ENCODE measurements around the gene MGLL. TPM values are rescaled to one million over a fixed set of nuclear protein-coding genes. Genes with fewer than 3 reads are reported as not detected.

The MGLL gene
- total and polyA plus RNA-seq, 2 donors (not counting 1 experiment from before 2014, with no cell fraction given), result 1.7 to 6.9 TPM

GRCh38 chr3:127769284-127770081 is 52.8 kb downstream of the MGLL start:
- Histone ChIP-seq H3K9ac (ENCODE audit: low read length) (no peak overlapping the region), H4K20me1 (ENCODE audit: control insufficient read depth, insufficient read depth, low read length, poor library complexity, severe bottlenecking) (no peaks in the 10 kb centered on the region), H3K27ac (ENCODE audit: low read length in 2 of 2) (no peak overlapping the region), H2AFZ (ENCODE audit: insufficient read depth, low read depth, low read length, poor library complexity, severe bottlenecking) (no peak overlapping the region), H3K4me1 (ENCODE audit: control insufficient read depth in 2 of 2, insufficient read depth in 2 of 2, low read length in 2 of 2) (peaks cover 0 to 3% of the 10 kb centered on the region in 2 donors), H3K79me2 (ENCODE audit: control insufficient read depth, insufficient read depth, low read length) (no peaks in the 10 kb centered on the region), H3K36me3 (replicated peaks in 1 of 2; ENCODE audit: control extremely low read depth in 1 of 2, control insufficient read depth in 1 of 2, extremely low read depth in 1 of 2, insufficient read depth in 2 of 2, low read length in 1 of 2) (no peaks in the 10 kb centered on the region), H3K27me3 (replicated peaks in 1 of 4; ENCODE audit: control extremely low read depth in 1 of 4, control insufficient read depth in 3 of 4, insufficient read depth in 4 of 4, low read length in 3 of 4) (no peaks in the 10 kb centered on the region), H3K9me3 (ENCODE audit: control extremely low read depth in 1 of 3, control insufficient read depth in 2 of 3, insufficient read depth in 1 of 3, low read length in 2 of 3) (peaks cover 0 to 12% (median 7%) of the 10 kb centered on the region in 3 donors), H3K4me2 (replicated peaks; ENCODE audit: low read depth, low read length, poor library complexity, severe bottlenecking) (no peak overlapping the region), H3K4me3 (ENCODE audit: control extremely low read depth in 1 of 5, extremely low read depth in 1 of 5, insufficient read depth in 1 of 5, low read depth in 2 of 5, low read length in 4 of 5) (no peak overlapping the region)
- DNase-seq (no peak), ATAC-seq (ENCODE audit: low read depth) (no peak)
- TF ChIP-seq CTCF (IDR thresholded peaks at IDR 0.05) (no peak), EZH2 (IDR thresholded peaks at IDR 0.05; ENCODE audit: borderline replicate concordance, insufficient read depth, low read depth, low read length, poor library complexity, severe bottlenecking) (no peak)
- WGBS (ENCODE audit: insufficient coverage), result 87% methylated on average over 7 of the region's 13 CpGs
- POLR2A ChIA-PET, result no interaction called here
- Mint-ChIP-seq H3K4me1 (peaks cover 9% of the 10 kb centered on the region), H3K4me3 (no peak overlapping the region), H3K9me3 (ENCODE audit: insufficient read depth) (peaks cover 7% of the 10 kb centered on the region), H3K27ac (no peak overlapping the region), H3K27me3 (no peaks in the 10 kb centered on the region)
- CTCF ChIA-PET, result interaction anchor here (0.7 kb wide), 1 partner anchor 19 kb away, joined by 3 read pairs; no protein-coding TSS in a partner anchor
- intact Hi-C loops (cut with micrococcal nuclease), result no loop called here

GRCh38 chr3:127768346-127769008 is 53.8 kb downstream of the MGLL start:
- DNase-seq (no peak), ATAC-seq (ENCODE audit: low read depth) (no peak)
- WGBS (ENCODE audit: insufficient coverage), result 90% methylated on average over 2 of the region's 4 CpGs
- Histone ChIP-seq H4K20me1 (ENCODE audit: control insufficient read depth, insufficient read depth, low read length, poor library complexity, severe bottlenecking) (no peaks in the 10 kb centered on the region), H3K27ac (ENCODE audit: low read length in 2 of 2) (no peak overlapping the region), H3K36me3 (replicated peaks in 1 of 2; ENCODE audit: control extremely low read depth in 1 of 2, control insufficient read depth in 1 of 2, extremely low read depth in 1 of 2, insufficient read depth in 2 of 2, low read length in 1 of 2) (no peaks in the 10 kb centered on the region), H2AFZ (ENCODE audit: insufficient read depth, low read depth, low read length, poor library complexity, severe bottlenecking) (no peak overlapping the region), H3K4me1 (ENCODE audit: control insufficient read depth in 2 of 2, insufficient read depth in 2 of 2, low read length in 2 of 2) (peaks cover 0 to 11% of the 10 kb centered on the region in 2 donors), H3K27me3 (replicated peaks in 1 of 4; ENCODE audit: control extremely low read depth in 1 of 4, control insufficient read depth in 3 of 4, insufficient read depth in 4 of 4, low read length in 3 of 4) (no peaks in the 10 kb centered on the region), H3K9me3 (ENCODE audit: control extremely low read depth in 1 of 3, control insufficient read depth in 2 of 3, insufficient read depth in 1 of 3, low read length in 2 of 3) (peaks cover 0 to 10% (median 7%) of the 10 kb centered on the region in 3 donors), H3K4me3 (ENCODE audit: control extremely low read depth in 1 of 5, extremely low read depth in 1 of 5, insufficient read depth in 1 of 5, low read depth in 2 of 5, low read length in 4 of 5) (no peak overlapping the region), H3K79me2 (ENCODE audit: control insufficient read depth, insufficient read depth, low read length) (no peaks in the 10 kb centered on the region), H3K9ac (ENCODE audit: low read length) (no peak overlapping the region), H3K4me2 (replicated peaks; ENCODE audit: low read depth, low read length, poor library complexity, severe bottlenecking) (no peak overlapping the region)
- intact Hi-C loops (cut with micrococcal nuclease), result no loop called here
- H3K4me3 Mint-ChIP-seq, result no peak overlapping the region
- peaks cover 7% of the 10 kb centered on the region for H3K9me3 Mint-ChIP-seq (ENCODE audit: insufficient read depth)
- no peaks in the 10 kb centered on the region for H3K27me3 Mint-ChIP-seq
- no peak for TF ChIP-seq EZH2 (IDR thresholded peaks at IDR 0.05; ENCODE audit: borderline replicate concordance, insufficient read depth, low read depth, low read length, poor library complexity, severe bottlenecking)
- no peak for TF ChIP-seq CTCF (IDR thresholded peaks at IDR 0.05)
- CTCF ChIA-PET, result no interaction called here
- POLR2A ChIA-PET, result no interaction called here
- H3K27ac Mint-ChIP-seq, result no peak overlapping the region
- peaks cover 16% of the 10 kb centered on the region for H3K4me1 Mint-ChIP-seq
